ENCODE data around the gene KLHL8. TPM values are rescaled to one million over a fixed set of nuclear protein-coding genes. Genes with fewer than 3 reads are reported as not detected.

Gene KLHL8
- total and polyA plus RNA-seq, 2 donors (not counting 1 experiment from before 2014, with no cell fraction given): 2.3 to 14.3 TPM

- CTCF ChIA-PET: interaction anchor here (1.3 to 1.5 kb wide), 2 partner anchors 32 to 196 kb away, joined by 3 to 4 read pairs; no protein-coding TSS in a partner anchor
Observed at GRCh38 chr4:87118421-87118820, 102.0 kb downstream of the KLHL8 start.

GRCh38 chr4:87117732-87118075, 102.7 kb downstream of the KLHL8 start:
- H3K9me3 ChIP-seq (ENCODE audit: control extremely low read depth in 1 of 3, control insufficient read depth in 2 of 3, insufficient read depth in 1 of 3, low read length in 2 of 3): no peaks in the 10 kb centered on the region
- H3K27ac ChIP-seq (ENCODE audit: low read length in 2 of 2): no peak overlapping the region
- Mint-ChIP-seq H3K27me3 (no peaks in the 10 kb centered on the region), H3K4me3 (no peak overlapping the region), H3K27ac (peak overlapping the region; percentile 46), H3K9me3 (ENCODE audit: insufficient read depth) (no peaks in the 10 kb centered on the region), H3K4me1 (peaks cover 24% of the 10 kb centered on the region)
- no peak overlapping the region for H3K4me3 ChIP-seq (ENCODE audit: control extremely low read depth in 1 of 5, extremely low read depth in 1 of 5, insufficient read depth in 1 of 5, low read depth in 2 of 5, low read length in 4 of 5)
- H3K4me1 ChIP-seq (ENCODE audit: control insufficient read depth in 2 of 2, insufficient read depth in 2 of 2, low read length in 2 of 2): peaks cover 0 to 4% of the 10 kb centered on the region in 2 donors
- H3K27me3 ChIP-seq (replicated peaks in 1 of 4; ENCODE audit: control extremely low read depth in 1 of 4, control insufficient read depth in 3 of 4, insufficient read depth in 4 of 4, low read length in 3 of 4): no peaks in the 10 kb centered on the region
- ChIA-PET POLR2A (interaction anchor here (0.7 kb wide), 1 partner anchor 34 kb away, joined by 3 read pairs; no protein-coding TSS in a partner anchor), CTCF (interaction anchor here (1.5 to 4.6 kb wide), 2 partner anchors 33 to 195 kb away, joined by 3 to 37 read pairs; no protein-coding TSS in a partner anchor)
- TF ChIP-seq EZH2 (IDR thresholded peaks at IDR 0.05; ENCODE audit: borderline replicate concordance, insufficient read depth, low read depth, low read length, poor library complexity, severe bottlenecking): no peak
- no peak for TF ChIP-seq CTCF (IDR thresholded peaks at IDR 0.05)
- H4K20me1 ChIP-seq (ENCODE audit: control insufficient read depth, insufficient read depth, low read length, poor library complexity, severe bottlenecking): peaks cover 22% of the 10 kb centered on the region
- no peak overlapping the region for H3K9ac ChIP-seq (ENCODE audit: low read length)
- H3K79me2 ChIP-seq (ENCODE audit: control insufficient read depth, insufficient read depth, low read length): peaks cover 4% of the 10 kb centered on the region
- DNase-seq (no peak), ATAC-seq (ENCODE audit: low read depth) (no peak)
- H3K4me2 ChIP-seq (replicated peaks; ENCODE audit: low read depth, low read length, poor library complexity, severe bottlenecking): no peak overlapping the region
- WGBS (ENCODE audit: insufficient coverage): 100% methylated on average over 1 of the region's 5 CpGs
- intact Hi-C loops (cut with micrococcal nuclease): no loop called here
- H3K36me3 ChIP-seq (replicated peaks in 1 of 2; ENCODE audit: control extremely low read depth in 1 of 2, control insufficient read depth in 1 of 2, extremely low read depth in 1 of 2, insufficient read depth in 2 of 2, low read length in 1 of 2): peaks cover 3 to 52% of the 10 kb centered on the region in 2 experiments
- no peak overlapping the region for H2AFZ ChIP-seq (ENCODE audit: insufficient read depth, low read depth, low read length, poor library complexity, severe bottlenecking)

More at GRCh38 chr4:87118421-87118820, 102.0 kb downstream of the KLHL8 start:
- H3K27me3 ChIP-seq (replicated peaks in 1 of 4; ENCODE audit: control extremely low read depth in 1 of 4, control insufficient read depth in 3 of 4, insufficient read depth in 4 of 4, low read length in 3 of 4): no peaks in the 10 kb centered on the region
- H4K20me1 ChIP-seq (ENCODE audit: control insufficient read depth, insufficient read depth, low read length, poor library complexity, severe bottlenecking): peaks cover 26% of the 10 kb centered on the region
- Mint-ChIP-seq H3K4me1 (peaks cover 24% of the 10 kb centered on the region), H3K4me3 (no peak overlapping the region), H3K27ac (no peak overlapping the region), H3K27me3 (no peaks in the 10 kb centered on the region), H3K9me3 (ENCODE audit: insufficient read depth) (no peaks in the 10 kb centered on the region)
- peaks cover 4% of the 10 kb centered on the region for H3K79me2 ChIP-seq (ENCODE audit: control insufficient read depth, insufficient read depth, low read length)
- DNase-seq (no peak), ATAC-seq (ENCODE audit: low read depth) (no peak)
- no CpG with 5 or more reads among the region's 1 CpG for WGBS (ENCODE audit: insufficient coverage)
- no peak overlapping the region for H2AFZ ChIP-seq (ENCODE audit: insufficient read depth, low read depth, low read length, poor library complexity, severe bottlenecking)
- no peak overlapping the region for H3K27ac ChIP-seq (ENCODE audit: low read length in 2 of 2)
- H3K9me3 ChIP-seq (ENCODE audit: control extremely low read depth in 1 of 3, control insufficient read depth in 2 of 3, insufficient read depth in 1 of 3, low read length in 2 of 3): no peaks in the 10 kb centered on the region
- H3K4me3 ChIP-seq (ENCODE audit: control extremely low read depth in 1 of 5, extremely low read depth in 1 of 5, insufficient read depth in 1 of 5, low read depth in 2 of 5, low read length in 4 of 5): no peak overlapping the region
- H3K36me3 ChIP-seq (replicated peaks in 1 of 2; ENCODE audit: control extremely low read depth in 1 of 2, control insufficient read depth in 1 of 2, extremely low read depth in 1 of 2, insufficient read depth in 2 of 2, low read length in 1 of 2): peaks cover 5 to 47% of the 10 kb centered on the region in 2 experiments
- intact Hi-C loops (cut with micrococcal nuclease): no loop called here
- no peak overlapping the region for H3K9ac ChIP-seq (ENCODE audit: low read length)
- peaks cover 0 to 4% of the 10 kb centered on the region in 2 donors for H3K4me1 ChIP-seq (ENCODE audit: control insufficient read depth in 2 of 2, insufficient read depth in 2 of 2, low read length in 2 of 2)
- TF ChIP-seq EZH2 (IDR thresholded peaks at IDR 0.05; ENCODE audit: borderline replicate concordance, insufficient read depth, low read depth, low read length, poor library complexity, severe bottlenecking) (no peak), CTCF (IDR thresholded peaks at IDR 0.05) (no peak)
- POLR2A ChIA-PET: no interaction called here
- no peak overlapping the region for H3K4me2 ChIP-seq (replicated peaks; ENCODE audit: low read depth, low read length, poor library complexity, severe bottlenecking)

All from B cell (primary cell).